ENCODE data around the gene GPAT3.
"Not testable (repeated sequence)": the region's sequence is repeated elsewhere in the genome, so short reads cannot be mapped to it uniquely, and the experiment has no call there.

Gene GPAT3

DNA sequence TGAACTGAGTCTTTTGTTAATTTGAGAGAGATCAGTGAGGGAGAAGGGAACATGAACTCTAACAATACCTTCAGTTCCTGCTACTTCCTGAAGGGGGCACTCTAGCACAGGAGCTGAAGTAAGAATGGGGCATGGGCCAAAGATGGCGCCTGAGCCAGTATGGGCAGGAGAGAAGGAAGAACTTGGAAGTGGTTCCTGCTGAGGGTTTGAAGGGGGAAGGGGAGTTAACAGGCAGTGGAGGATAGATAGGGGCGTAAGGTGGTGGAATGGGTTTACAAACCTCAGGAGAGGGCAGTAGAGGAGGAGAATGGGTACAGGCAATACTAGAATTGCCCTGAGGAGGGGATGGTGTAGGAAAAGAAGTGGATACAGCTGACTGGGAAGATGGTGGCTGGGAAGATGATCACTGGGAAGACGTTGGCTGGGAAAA lies 26.7 kb upstream of the GPAT3 start:
- H3K9me3 ChIP-seq (ENCODE audit: control insufficient read depth, insufficient read depth, low read length); H3K36me3 ChIP-seq (ENCODE audit: control insufficient read depth, insufficient read depth, low read length); H3K27ac ChIP-seq (ENCODE audit: low read depth, low read length); H3K9ac ChIP-seq (ENCODE audit: low read depth, low read length); H3K4me3 ChIP-seq (ENCODE audit: low read depth, low read length); H3K4me1 ChIP-seq (ENCODE audit: control insufficient read depth, insufficient read depth, low read length); H3K27me3 ChIP-seq (ENCODE audit: control insufficient read depth, insufficient read depth, low read length): not testable (repeated sequence)

DNA sequence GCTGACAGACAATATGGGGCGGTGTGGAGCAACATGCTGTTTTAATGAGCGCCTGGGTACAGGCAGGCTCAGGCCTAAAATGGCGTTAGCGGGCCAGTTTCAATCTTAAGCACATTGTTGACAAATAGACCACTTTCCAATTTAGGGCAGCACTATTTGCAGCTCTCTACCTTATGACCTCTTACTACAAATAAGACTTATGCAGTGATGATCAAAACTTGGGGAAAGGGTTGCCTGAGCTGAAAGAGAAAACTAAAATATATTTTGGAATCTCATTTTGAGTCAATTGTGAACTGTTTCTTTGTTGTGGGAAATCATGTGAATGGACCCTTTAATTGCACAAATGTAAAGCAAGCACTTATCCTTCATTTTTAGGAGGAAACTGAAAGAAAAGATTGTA lies 25.5 kb upstream of the GPAT3 start:
- H3K9ac ChIP-seq (ENCODE audit: low read depth, low read length): no peak overlapping the region
- no peaks in the 10 kb centered on the region for H3K4me1 ChIP-seq (ENCODE audit: control insufficient read depth, insufficient read depth, low read length)
- H3K36me3 ChIP-seq (ENCODE audit: control insufficient read depth, insufficient read depth, low read length): no peaks in the 10 kb centered on the region
- H3K4me3 ChIP-seq (ENCODE audit: low read depth, low read length): no peak overlapping the region
- H3K27ac ChIP-seq (ENCODE audit: low read depth, low read length): no peak overlapping the region
- no peaks in the 10 kb centered on the region for H3K9me3 ChIP-seq (ENCODE audit: control insufficient read depth, insufficient read depth, low read length)
- no peaks in the 10 kb centered on the region for H3K27me3 ChIP-seq (ENCODE audit: control insufficient read depth, insufficient read depth, low read length)

DNA sequence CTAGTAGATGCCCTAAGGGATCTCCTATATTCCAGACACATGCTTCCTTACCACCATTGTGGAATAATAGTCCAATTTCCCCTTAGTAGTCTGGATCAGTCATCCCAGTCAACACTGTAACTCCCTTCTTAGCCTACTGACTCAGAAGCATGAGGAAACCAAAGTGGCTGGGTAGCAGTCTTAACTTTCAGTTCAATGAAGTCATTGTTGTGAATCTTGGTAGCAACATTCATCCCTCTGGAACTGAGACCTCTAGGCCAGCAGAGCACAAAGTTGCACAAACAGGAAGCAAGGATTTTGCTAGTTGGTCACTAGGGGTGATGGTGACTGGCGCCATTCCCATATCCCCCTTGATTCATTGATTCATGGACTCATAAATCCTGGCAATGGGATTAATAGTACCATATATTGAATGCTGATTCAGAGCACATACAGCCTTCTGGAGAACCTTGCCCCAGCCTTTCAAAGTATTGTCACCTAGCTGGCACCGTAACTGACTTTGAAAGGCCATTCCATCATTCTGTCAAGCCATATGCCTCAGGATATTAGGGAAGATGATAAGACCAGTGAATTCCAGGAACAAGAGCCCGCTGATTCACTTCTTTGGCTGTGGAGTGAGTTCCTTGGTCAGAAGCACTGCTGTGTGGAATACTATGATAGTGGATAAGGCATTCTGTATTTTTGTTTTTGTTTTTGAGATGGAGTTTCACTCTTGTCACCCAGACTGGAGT lies 19.7 kb upstream of the GPAT3 start:
- Histone ChIP-seq H3K36me3 (ENCODE audit: control insufficient read depth, insufficient read depth, low read length) (no peaks in the 10 kb centered on the region), H3K27ac (ENCODE audit: low read depth, low read length) (no peak overlapping the region), H3K9ac (ENCODE audit: low read depth, low read length) (no peak overlapping the region), H3K4me3 (ENCODE audit: low read depth, low read length) (no peak overlapping the region), H3K9me3 (ENCODE audit: control insufficient read depth, insufficient read depth, low read length) (no peaks in the 10 kb centered on the region), H3K27me3 (ENCODE audit: control insufficient read depth, insufficient read depth, low read length) (no peaks in the 10 kb centered on the region), H3K4me1 (ENCODE audit: control insufficient read depth, insufficient read depth, low read length) (no peaks in the 10 kb centered on the region)

DNA sequence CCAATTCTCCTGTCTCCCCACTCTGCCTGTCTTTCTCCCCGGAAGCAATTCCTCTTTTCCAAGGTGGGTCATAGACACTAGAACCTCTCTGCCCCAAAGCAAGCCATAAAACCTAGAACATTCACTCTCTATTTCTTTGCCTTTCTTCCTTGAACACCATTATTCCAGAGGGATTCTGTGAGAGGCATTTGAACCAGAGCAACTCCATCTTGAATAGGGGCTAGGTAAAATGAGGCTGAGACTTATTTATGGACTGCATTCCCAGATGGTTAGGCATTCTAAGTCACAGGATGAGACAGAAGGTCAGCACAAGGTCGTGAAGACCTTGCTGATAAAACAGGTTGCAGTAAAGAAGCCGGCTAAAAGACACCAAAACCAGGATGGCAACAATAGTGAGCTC lies 13.7 kb upstream of the GPAT3 start:
- H3K27ac ChIP-seq (ENCODE audit: low read depth, low read length): no peak overlapping the region
- H3K9me3 ChIP-seq (ENCODE audit: control insufficient read depth, insufficient read depth, low read length): no peaks in the 10 kb centered on the region
- H3K27me3 ChIP-seq (ENCODE audit: control insufficient read depth, insufficient read depth, low read length): no peaks in the 10 kb centered on the region
- no peaks in the 10 kb centered on the region for H3K36me3 ChIP-seq (ENCODE audit: control insufficient read depth, insufficient read depth, low read length)
- no peaks in the 10 kb centered on the region for H3K4me1 ChIP-seq (ENCODE audit: control insufficient read depth, insufficient read depth, low read length)
- no peak overlapping the region for H3K9ac ChIP-seq (ENCODE audit: low read depth, low read length)
- H3K4me3 ChIP-seq (ENCODE audit: low read depth, low read length): no peak overlapping the region

DNA sequence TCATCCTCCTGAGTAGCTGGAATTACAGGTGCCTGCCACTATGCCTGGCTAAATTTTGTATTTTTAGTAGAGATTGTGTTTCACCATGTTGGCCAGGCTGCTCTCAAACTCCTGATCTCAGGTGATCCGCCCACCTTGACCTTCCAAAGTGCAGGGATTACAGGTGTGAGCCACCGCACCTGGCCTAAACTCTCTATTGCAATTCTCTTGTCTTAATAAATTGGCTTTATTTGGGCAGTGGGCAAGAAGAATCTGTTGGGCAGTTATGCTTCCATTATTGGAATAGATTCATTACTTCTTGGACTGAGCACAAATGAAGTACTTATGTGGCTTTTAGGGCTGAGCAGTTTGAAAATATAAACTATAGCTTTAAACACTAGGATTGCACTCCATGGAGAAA lies 8.2 kb upstream of the GPAT3 start:
- H3K36me3 ChIP-seq (ENCODE audit: control insufficient read depth, insufficient read depth, low read length): no peaks in the 10 kb centered on the region

DNA sequence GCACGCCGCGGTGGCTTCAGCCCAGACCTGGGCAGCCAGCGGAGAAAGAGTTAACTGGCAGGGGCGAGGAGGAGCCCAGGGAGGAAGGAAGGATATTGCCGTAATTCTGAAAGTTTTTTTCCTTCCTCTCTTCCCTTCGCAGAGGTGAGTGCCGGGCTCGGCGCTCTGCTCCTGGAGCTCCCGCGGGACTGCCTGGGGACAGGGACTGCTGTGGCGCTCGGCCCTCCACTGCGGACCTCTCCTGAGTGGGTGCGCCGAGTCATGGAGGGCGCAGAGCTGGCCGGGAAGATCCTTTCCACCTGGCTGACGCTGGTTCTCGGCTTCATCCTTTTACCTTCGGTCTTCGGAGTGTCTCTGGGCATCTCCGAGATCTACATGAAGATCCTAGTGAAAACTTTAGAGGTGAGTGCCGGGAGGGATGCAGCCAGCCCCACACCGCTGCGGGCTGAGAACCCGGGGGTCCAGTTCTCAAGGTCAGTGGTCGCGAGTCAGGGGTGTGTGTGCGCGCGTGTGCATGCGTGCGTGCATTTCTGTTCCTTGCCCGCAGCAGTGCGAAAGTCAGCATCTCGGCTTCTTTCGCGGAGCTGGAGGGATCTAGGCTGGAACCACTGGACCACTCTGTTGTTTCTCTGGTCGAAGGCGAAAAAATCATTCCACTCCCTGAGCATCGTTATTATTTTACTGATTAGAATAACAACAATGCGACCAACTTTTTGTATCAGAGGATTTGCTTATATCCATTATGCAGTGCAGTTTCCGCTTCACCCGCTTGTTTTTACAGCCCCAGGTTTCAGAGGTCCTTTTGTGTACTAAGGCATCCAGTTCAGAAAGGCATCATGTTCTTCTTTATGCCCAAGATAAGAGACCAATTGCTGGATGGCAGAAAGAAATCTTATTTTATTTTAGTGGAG lies 709 bp downstream of the GPAT3 start:
- Histone ChIP-seq H3K36me3 (ENCODE audit: control insufficient read depth, insufficient read depth, low read length) (no peaks in the 10 kb centered on the region), H3K9ac (ENCODE audit: low read depth, low read length) (peak overlapping the region; percentile 28; the same call in 1 of the 2 replicates), H3K27ac (ENCODE audit: low read depth, low read length) (no peak overlapping the region), H3K4me1 (ENCODE audit: control insufficient read depth, insufficient read depth, low read length) (no peaks in the 10 kb centered on the region), H3K27me3 (ENCODE audit: control insufficient read depth, insufficient read depth, low read length) (peaks cover 67% of the 10 kb centered on the region), H3K4me3 (ENCODE audit: low read depth, low read length) (peak overlapping the region; percentile 83), H3K9me3 (ENCODE audit: control insufficient read depth, insufficient read depth, low read length) (no peaks in the 10 kb centered on the region)

More for the DNA sequence above, 8.2 kb upstream of the GPAT3 start:
- no peaks in the 10 kb centered on the region for H3K9me3 ChIP-seq (ENCODE audit: control insufficient read depth, insufficient read depth, low read length)
- H3K9ac ChIP-seq (ENCODE audit: low read depth, low read length): no peak overlapping the region
- H3K27ac ChIP-seq (ENCODE audit: low read depth, low read length): no peak overlapping the region
- H3K4me1 ChIP-seq (ENCODE audit: control insufficient read depth, insufficient read depth, low read length): no peaks in the 10 kb centered on the region
- H3K4me3 ChIP-seq (ENCODE audit: low read depth, low read length): no peak overlapping the region
- 0 out of 2 replicates have a peak, but pooled peaks cover 4% of the 10 kb centered on the region for H3K27me3 ChIP-seq (ENCODE audit: control insufficient read depth, insufficient read depth, low read length)

DNA sequence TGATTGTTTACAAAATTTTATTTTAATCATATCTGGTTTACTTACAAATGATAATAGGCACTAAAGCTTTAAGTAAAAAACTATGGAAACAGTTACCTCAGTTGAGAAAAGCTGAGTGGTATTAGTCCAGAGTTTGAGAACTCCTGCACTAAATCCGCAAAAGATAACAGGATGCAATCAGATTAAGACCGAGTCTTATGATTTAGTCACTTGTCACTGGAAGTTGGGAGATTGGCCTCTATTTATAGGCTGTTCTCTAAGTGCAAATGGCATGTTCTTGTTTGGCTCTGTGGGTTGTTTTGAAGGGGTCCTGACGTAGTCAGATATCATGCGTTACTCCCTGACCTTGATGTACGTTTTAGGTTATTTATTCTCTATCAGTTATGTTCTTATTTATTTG lies 6.3 kb downstream of the GPAT3 start:
- Histone ChIP-seq H3K9ac (ENCODE audit: low read depth, low read length) (no peak overlapping the region), H3K9me3 (ENCODE audit: control insufficient read depth, insufficient read depth, low read length) (no peaks in the 10 kb centered on the region), H3K27me3 (ENCODE audit: control insufficient read depth, insufficient read depth, low read length) (peaks cover 20% of the 10 kb centered on the region), H3K4me3 (ENCODE audit: low read depth, low read length) (no peak overlapping the region), H3K36me3 (ENCODE audit: control insufficient read depth, insufficient read depth, low read length) (no peaks in the 10 kb centered on the region), H3K27ac (ENCODE audit: low read depth, low read length) (no peak overlapping the region), H3K4me1 (ENCODE audit: control insufficient read depth, insufficient read depth, low read length) (no peaks in the 10 kb centered on the region)

DNA sequence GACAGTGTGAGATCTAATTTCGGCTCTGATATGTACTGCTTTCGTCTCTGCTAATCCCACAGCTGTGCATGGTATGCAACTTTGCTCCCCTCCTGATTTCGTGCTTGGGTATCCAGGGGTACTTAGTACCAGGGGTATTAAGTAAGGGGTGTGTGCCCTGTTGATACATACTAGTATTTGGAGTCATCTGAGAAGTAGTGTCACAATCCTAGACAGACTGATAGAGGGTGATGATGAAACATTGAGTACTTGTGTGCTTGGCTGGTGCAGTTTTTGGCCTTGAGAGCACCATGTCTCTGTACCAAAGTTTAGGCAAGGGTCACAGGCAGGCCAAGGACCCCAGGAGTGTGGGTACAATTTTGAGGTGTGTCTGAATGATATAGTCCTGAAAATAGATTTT lies 10.9 kb downstream of the GPAT3 start:
- Histone ChIP-seq H3K4me1 (ENCODE audit: control insufficient read depth, insufficient read depth, low read length) (no peaks in the 10 kb centered on the region), H3K27me3 (ENCODE audit: control insufficient read depth, insufficient read depth, low read length) (no peaks in the 10 kb centered on the region), H3K36me3 (ENCODE audit: control insufficient read depth, insufficient read depth, low read length) (no peaks in the 10 kb centered on the region), H3K9ac (ENCODE audit: low read depth, low read length) (no peak overlapping the region), H3K27ac (ENCODE audit: low read depth, low read length) (no peak overlapping the region), H3K4me3 (ENCODE audit: low read depth, low read length) (no peak overlapping the region), H3K9me3 (ENCODE audit: control insufficient read depth, insufficient read depth, low read length) (no peaks in the 10 kb centered on the region)

DNA sequence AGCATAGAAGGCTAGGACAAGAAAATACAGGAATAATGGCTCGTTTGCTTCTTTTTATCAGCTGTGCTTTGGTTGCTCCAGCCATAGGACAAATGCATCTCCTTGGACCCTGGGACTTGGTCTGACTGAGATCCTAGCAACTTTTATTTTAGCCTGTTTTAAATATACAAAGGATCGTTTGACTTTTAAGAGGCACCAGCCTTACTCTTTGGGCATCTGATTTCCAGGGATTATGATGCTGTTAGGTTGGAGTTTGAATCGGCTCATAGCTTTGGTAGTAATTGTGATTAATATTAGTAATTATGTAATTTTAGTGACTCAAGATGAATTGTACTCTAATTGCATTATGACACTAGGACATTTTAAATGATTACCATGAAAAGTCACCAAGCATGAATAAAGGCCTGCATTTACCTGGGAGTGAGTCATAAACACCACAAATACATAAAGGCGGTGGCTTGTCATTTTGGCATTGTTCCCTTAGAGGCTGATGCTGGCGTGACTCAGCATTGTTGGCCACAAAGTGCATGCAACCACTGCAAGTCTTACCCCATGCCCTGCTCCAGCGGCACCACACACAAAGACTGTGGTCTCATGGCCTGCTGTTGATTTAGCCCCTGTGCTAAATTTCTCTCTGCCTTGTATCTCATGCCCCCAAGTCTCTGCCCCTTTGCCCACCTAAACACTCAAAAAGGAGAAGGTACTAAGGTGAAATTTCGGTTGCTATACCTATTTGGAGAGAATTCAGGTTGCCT lies 12.4 kb downstream of the GPAT3 start:
- Histone ChIP-seq H3K27me3 (ENCODE audit: control insufficient read depth, insufficient read depth, low read length) (no peaks in the 10 kb centered on the region), H3K36me3 (ENCODE audit: control insufficient read depth, insufficient read depth, low read length) (no peaks in the 10 kb centered on the region), H3K4me1 (ENCODE audit: control insufficient read depth, insufficient read depth, low read length) (peaks cover 7% of the 10 kb centered on the region; the same call in 1 of the 2 replicates), H3K9ac (ENCODE audit: low read depth, low read length) (peak overlapping the region; percentile 13; the same call in 1 of the 2 replicates), H3K9me3 (ENCODE audit: control insufficient read depth, insufficient read depth, low read length) (no peaks in the 10 kb centered on the region), H3K27ac (ENCODE audit: low read depth, low read length) (peak overlapping the region; percentile 72), H3K4me3 (ENCODE audit: low read depth, low read length) (no peak overlapping the region)

DNA sequence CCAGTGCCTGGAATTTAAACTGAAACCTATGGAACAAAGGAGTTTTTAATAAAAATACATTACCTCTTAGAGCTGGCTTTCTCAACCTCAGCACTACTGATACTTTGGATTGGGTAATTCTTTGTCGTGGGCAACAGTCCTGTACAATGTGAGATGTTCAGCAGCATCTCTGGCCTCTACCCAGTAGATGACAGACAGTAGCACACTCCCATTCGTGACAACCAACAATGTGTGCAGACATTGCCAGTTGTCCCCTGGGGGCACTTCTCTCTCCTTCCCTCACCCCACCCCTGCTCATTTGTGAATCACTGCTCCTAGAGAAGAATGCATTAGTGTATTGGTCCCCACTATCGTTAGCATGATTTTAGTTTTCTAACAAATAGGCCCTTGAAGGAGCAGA lies 16.2 kb downstream of the GPAT3 start:
- Histone ChIP-seq H3K27ac (ENCODE audit: low read depth, low read length) (no peak overlapping the region), H3K9ac (ENCODE audit: low read depth, low read length) (no peak overlapping the region), H3K4me1 (ENCODE audit: control insufficient read depth, insufficient read depth, low read length) (peaks cover 7% of the 10 kb centered on the region; the same call in 1 of the 2 replicates), H3K4me3 (ENCODE audit: low read depth, low read length) (no peak overlapping the region), H3K36me3 (ENCODE audit: control insufficient read depth, insufficient read depth, low read length) (no peaks in the 10 kb centered on the region), H3K27me3 (ENCODE audit: control insufficient read depth, insufficient read depth, low read length) (no peaks in the 10 kb centered on the region), H3K9me3 (ENCODE audit: control insufficient read depth, insufficient read depth, low read length) (no peaks in the 10 kb centered on the region)
